ENCODE results near the gene ALDH1B1. TPM values are rescaled to one million over a fixed set of nuclear protein-coding genes. Genes with fewer than 3 reads are reported as not detected.

ALDH1B1 gene
- total RNA-seq (10 to 100 TPM; 12.1 to 30.2 (median 18.9) TPM), polyA plus RNA-seq (10 to 100 TPM in 1 of 2 donors, 1 to 10 TPM in 1; 4.0 to 15.7 TPM)
- long read RNA-seq, donor 1, transcript ALDH1B1-201 (2 exons, 3,066 nt), result major isoform, 29 of 34 reads
- long read RNA-seq, donor 1, partial matches to known transcripts, result 0 of 34 reads
- long read RNA-seq, donor 1, other reads (novel, unspliced or antisense), result 4 of 34 reads
- long read RNA-seq, donor 2, transcript ALDH1B1-201 (2 exons, 3,066 nt), result major isoform, 33 of 40 reads
- long read RNA-seq, donor 2, partial matches to known transcripts, result 6 of 40 reads
- long read RNA-seq, donor 2, other reads (novel, unspliced or antisense), result 0 of 40 reads
- long read RNA-seq, donor 3, transcript ALDH1B1-201 (2 exons, 3,066 nt), result major isoform, 53 of 67 reads
- long read RNA-seq, donor 3, partial matches to known transcripts, result 13 of 67 reads
- long read RNA-seq, donor 3, other reads (novel, unspliced or antisense), result 0 of 67 reads

- H3K4me3 ChIP-seq, result peak within 1 kb of the TSS; percentile 54 to 89 (median 76)
- H3K27ac ChIP-seq, result peak within 1 kb of the TSS in 8 of 10 donors; percentile 11 to 79 (median 54)
- TF ChIP-seq CTCF (IDR thresholded peaks at IDR 0.05), result peak in 5 of 9 donors; percentile 8 to 27 (median 22)
- H3K27me3 ChIP-seq, result peaks cover 0 to 3% (median 0%) of the 10 kb centered on the region in 7 donors
- H3K9me3 ChIP-seq, result no peaks in the 10 kb centered on the region
- ATAC-seq (peak; percentile 98 to 99 (median 99)), DNase-seq (peak; percentile 80 to 87)
- 0 to 1% methylated on average over 53 to 58 of the region's 58 CpGs for WGBS, 2 donors
- peaks cover 0 to 20% (median 8%) of the 10 kb centered on the region in 9 donors for H3K36me3 ChIP-seq
- intact Hi-C loops (cut with DNase I), result loop anchor here in 3 of 10 donors (5.0 to 10.0 kb wide), 5 partner anchors 305 to 648 kb away; partner anchors contain the start of genes SLC25A51 (in 2 of the 3) and TRMT10B (in 1 of the 3)
- peaks cover 0 to 28% (median 15%) of the 10 kb centered on the region in 9 donors for H3K4me1 ChIP-seq
Observed at GRCh38 chr9:38392235-38393127, at the start of gene ALDH1B1. ALDH1B1 (plus strand) TSS chr9:38392702; CDS start chr9:38395749, 3,047 bp downstream.

GRCh38 chr9:38343037-38343436 is 49.5 kb upstream of the ALDH1B1 start:
- WGBS, 2 donors, result 92 to 97% methylated on average over 3 of the region's 3 CpGs
- ATAC-seq, result no peak

GRCh38 chr9:38343552-38343951 is 49.0 kb upstream of the ALDH1B1 start:
- Histone ChIP-seq H3K9me3 (no peaks in the 10 kb centered on the region), H3K4me3 (no peak overlapping the region), H3K36me3 (no peaks in the 10 kb centered on the region), H3K4me1 (peaks cover 0 to 9% (median 0%) of the 10 kb centered on the region in 9 donors), H3K27me3 (peaks cover 0 to 9% (median 0%) of the 10 kb centered on the region in 7 donors), H3K27ac (no peak overlapping the region)
- WGBS, 2 donors, result 86 to 92% methylated on average over 6 of the region's 6 CpGs
- ATAC-seq (no peak), DNase-seq (no peak)
- intact Hi-C loops (cut with DNase I), result loop anchor here in 3 of 10 donors (10.0 kb wide), 3 partner anchors 49 to 259 kb away; no protein-coding TSS in a partner anchor
- TF ChIP-seq CTCF (IDR thresholded peaks at IDR 0.05), result no peak

More at GRCh38 chr9:38343037-38343436, 49.5 kb upstream of the ALDH1B1 start:
- H3K4me3 ChIP-seq, result no peak overlapping the region
- H3K4me1 ChIP-seq, result peaks cover 0 to 11% (median 0%) of the 10 kb centered on the region in 9 donors
- H3K27ac ChIP-seq, result no peak overlapping the region
- no peaks in the 10 kb centered on the region for H3K36me3 ChIP-seq
- intact Hi-C loops (cut with DNase I), result loop anchor here in 3 of 10 donors (10.0 kb wide), 3 partner anchors 48 to 258 kb away; no protein-coding TSS in a partner anchor
- H3K27me3 ChIP-seq, result peaks cover 0 to 9% (median 0%) of the 10 kb centered on the region in 7 donors
- no peak for DNase-seq
- TF ChIP-seq CTCF (IDR thresholded peaks at IDR 0.05), result no peak
- H3K9me3 ChIP-seq, result no peaks in the 10 kb centered on the region

Measured in heart right ventricle (tissue), 16 donors.